GM23338 (cell line): ENCODE results near the gene NID1. TPM values are rescaled to one million over a fixed set of nuclear protein-coding genes. Genes with fewer than 3 reads are reported as not detected.

Source experiments
- ATAC-seq: fragments of 200-7000 bp; cut with Tn5 transposase; 3 replicates; pipeline ENCODE4 v1.9.1; 2020
- DNase-seq: peaks from one replicate; pipeline ENCODE4 v3.0.0-alpha.2; 2015; ENCODE audit warnings: low spot score
- H2AFZ ChIP-seq: fragments of 200-600 bp; sonication (generic); 2 replicates; pipeline ENCODE4 v1.8.0; 2016; ENCODE audit warnings: antibody characterized with exemption, mild to moderate bottlenecking, moderate library complexity
- H3F3A ChIP-seq: fragments of 200-600 bp; sonication (generic); replicated peaks from 2 replicates; pipeline ENCODE4 v1.8.0; 2017; ENCODE audit warnings: antibody characterized with exemption, mixed run types, low read depth
- H3K27ac ChIP-seq: fragments of 200-600 bp; sonication (generic); 2 replicates; pipeline ENCODE4 v1.6.1; 2016; ENCODE audit warnings: low read depth
- H3K27me3 ChIP-seq: fragments of 200-600 bp; sonication (generic); 2 replicates; pipeline ENCODE4 v1.8.0; 2016; ENCODE audit warnings: mild to moderate bottlenecking, mixed run types, moderate library complexity; ENCODE audit not compliant: insufficient read depth
- H3K36me3 ChIP-seq: fragments of 200-600 bp; sonication (generic); 2 replicates; pipeline ENCODE4 v1.8.0; 2016; ENCODE audit warnings: mild to moderate bottlenecking; ENCODE audit not compliant: insufficient read depth
- H3K4me1 ChIP-seq: fragments of 200-600 bp; sonication (generic); 2 replicates; pipeline ENCODE4 v1.8.0; 2016; ENCODE audit warnings: mild to moderate bottlenecking, moderate library complexity; ENCODE audit not compliant: insufficient read depth
- H3K4me2 ChIP-seq: fragments of 200-600 bp; sonication (generic); 2 replicates; pipeline ENCODE4 v1.7.1; 2017; ENCODE audit warnings: mixed run types
- H3K4me3 ChIP-seq: fragments of 200-600 bp; sonication (generic); 2 replicates; pipeline ENCODE4 v1.6.1; 2016; ENCODE audit warnings: mixed run types
- H3K79me2 ChIP-seq: fragments of 200-600 bp; sonication (generic); replicated peaks from 2 replicates; pipeline ENCODE4 v1.8.0; 2017; ENCODE audit warnings: mild to moderate bottlenecking; ENCODE audit not compliant: insufficient read depth
- H3K9me2 ChIP-seq: fragments of 200-600 bp; sonication (generic); 2 replicates; pipeline ENCODE4 v1.8.0; 2017; ENCODE audit not compliant: insufficient read depth
- H4K20me1 ChIP-seq: fragments of 200-600 bp; sonication (generic); replicated peaks from 2 replicates; pipeline ENCODE4 v1.8.0; 2017; ENCODE audit warnings: mild to moderate bottlenecking; ENCODE audit not compliant: insufficient read depth
- H3K27ac Mint-ChIP-seq: 2 replicates; pipeline ENCODE4 v1.8.0; 2020; ENCODE audit warnings: inconsistent platforms, mild to moderate bottlenecking, moderate library complexity, mixed read lengths
- H3K27me3 Mint-ChIP-seq: 3 replicates; pipeline ENCODE4 v1.8.0; 2022; ENCODE audit warnings: low read depth, mild to moderate bottlenecking, moderate library complexity, mixed read lengths, inconsistent platforms; ENCODE audit not compliant: insufficient read depth, poor library complexity
- H3K36me3 Mint-ChIP-seq: 3 replicates; pipeline ENCODE4 v1.8.0; 2021; ENCODE audit warnings: low read depth, mild to moderate bottlenecking, inconsistent platforms, moderate library complexity, mixed read lengths
- H3K4me1 Mint-ChIP-seq: 3 replicates; pipeline ENCODE4 v1.8.0; 2020; ENCODE audit warnings: mild to moderate bottlenecking, inconsistent platforms, mixed read lengths
- H3K4me3 Mint-ChIP-seq: 3 replicates; pipeline ENCODE4 v1.8.0; 2021; ENCODE audit warnings: moderate library complexity, mild to moderate bottlenecking, inconsistent platforms, mixed read lengths
- H3K9me3 Mint-ChIP-seq: 3 replicates; pipeline ENCODE4 v1.8.0; 2020; ENCODE audit warnings: moderate library complexity, mild to moderate bottlenecking, inconsistent platforms, mixed read lengths
- CREB1 ChIP-seq: fragments of 250-450 bp; sonication (Bioruptor Pico); IDR thresholded peaks from 2 replicates; pipeline ENCODE4 v1.5.0; 2020; ENCODE audit warnings: low read depth, mild to moderate bottlenecking, moderate library complexity
- EZH2 ChIP-seq: fragments of 200-600 bp; sonication (generic); IDR thresholded peaks from one replicate; pipeline ENCODE4 v1.8.0; 2017; ENCODE audit warnings: antibody characterized with exemption, mild to moderate bottlenecking, low read depth; ENCODE audit not compliant: unreplicated experiment
- EZH2phosphoT487 ChIP-seq: fragments of 200-600 bp; sonication (generic); IDR thresholded peaks from one replicate; pipeline ENCODE4 v1.8.1; 2018; ENCODE audit warnings: antibody characterized with exemption; ENCODE audit not compliant: unreplicated experiment
- JUNB ChIP-seq: IDR thresholded peaks from one replicate; pipeline ENCODE4 v1.6.1; 2016; ENCODE audit warnings: antibody characterized with exemption; ENCODE audit not compliant: unreplicated experiment
- NANOG ChIP-seq: IDR thresholded peaks from 2 replicates; pipeline ENCODE4 v1.6.1; 2016; ENCODE audit warnings: antibody characterized with exemption, borderline replicate concordance
- POLR2AphosphoS5 ChIP-seq: IDR thresholded peaks from 2 replicates; pipeline ENCODE4 v1.6.1; 2016; ENCODE audit warnings: antibody characterized with exemption, low read depth
- REST ChIP-seq: IDR thresholded peaks from one replicate; pipeline ENCODE4 v1.6.1; 2018; ENCODE audit warnings: antibody characterized with exemption; ENCODE audit not compliant: unreplicated experiment
- STAT1 ChIP-seq: IDR thresholded peaks from one replicate; pipeline ENCODE4 v1.6.1; 2016; ENCODE audit warnings: antibody characterized with exemption; ENCODE audit not compliant: unreplicated experiment
- ZNF114 ChIP-seq: fragments of 250-450 bp; sonication (Bioruptor Pico); IDR thresholded peaks from 2 replicates; pipeline ENCODE4 v1.5.0; 2020; ENCODE audit warnings: mild to moderate bottlenecking, moderate library complexity
- ZNF331 ChIP-seq: fragments of 250-450 bp; sonication (Bioruptor Pico); IDR thresholded peaks from 2 replicates; pipeline ENCODE4 v1.5.0; 2020; ENCODE audit warnings: low read depth, mild to moderate bottlenecking, moderate library complexity
- polyA plus RNA-seq: library from polyadenylated mRNA; unstranded; fragments of >200 nt; fragmentation: Nextera tagmentation; extraction: Ambion mirVana; gene quantifications from 2 replicates; pipeline ENCODE4 v1.2.1, GENCODE V29; 2016
- total RNA-seq: library from RNA; depleted of rRNA; stranded (reverse); fragments of >200 nt; shearing (Covaris generic); gene quantifications from 2 replicates; pipeline ENCODE4 v1.2.3, GENCODE V29; 2014
- TF ChIP-seq, protein P1 (sequence below), 2 experiments: fragments of 200-600 bp in 1 of 2; sonication (generic) in 1 of 2; conservative IDR thresholded peaks; 2 replicates each; pipeline versions ENCODE4 v1.5.1 to v1.6.1; 2016 to 2017; ENCODE audit warnings: antibody characterized with exemption in 2 of 2, low read depth in 2 of 2, mild to moderate bottlenecking in 2 of 2, moderate library complexity in 1 of 2

NID1 gene
- total and polyA plus RNA-seq, 2 experiments from 2014 or later, result 7.1 to 32.5 TPM

DNA sequence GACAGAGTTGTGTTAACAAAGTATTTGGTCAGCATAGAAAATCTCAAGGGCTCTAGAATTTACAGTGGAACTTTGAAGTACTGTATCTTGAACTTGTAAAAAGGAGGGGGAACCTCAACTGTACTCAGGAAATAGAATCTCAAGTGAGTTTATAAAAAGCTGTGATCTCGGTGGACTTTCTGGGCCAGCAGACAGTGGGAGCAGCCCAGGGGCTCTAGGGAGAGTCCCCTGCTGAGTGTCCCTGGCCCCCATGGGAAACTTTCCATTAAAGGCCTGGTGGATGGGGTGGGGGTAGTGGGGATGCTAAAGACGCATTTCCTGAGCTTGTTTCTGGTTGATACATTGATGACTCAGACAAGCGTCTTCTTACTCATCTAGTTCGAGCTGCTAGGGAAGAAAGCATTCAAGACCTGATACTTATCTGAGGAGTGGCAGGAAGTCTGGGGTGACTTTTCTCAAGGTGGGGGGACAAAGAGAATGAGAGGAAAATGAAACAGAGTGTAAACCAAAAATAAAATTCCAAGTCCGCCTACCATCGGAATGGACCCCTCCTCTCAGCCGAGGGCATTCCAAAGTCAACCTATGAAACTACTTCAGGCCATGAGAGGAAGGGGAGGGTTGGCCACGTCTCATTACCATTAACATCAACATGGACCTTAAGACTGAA is 65.5 kb downstream of the NID1 start:
- H3K27me3 Mint-ChIP-seq, result peaks cover 3% of the 10 kb centered on the region
- DNase-seq, result no peak
- H3K27me3 ChIP-seq, result no peaks in the 10 kb centered on the region
- H3K4me1 Mint-ChIP-seq, result peaks cover 23% of the 10 kb centered on the region
- TF ChIP-seq REST (no peak), NANOG (no peak), ZNF331 (CRISPR knock-in tag) (no peak), ZNF114 (CRISPR knock-in tag) (no peak), EZH2 (no peak), CREB1 (no peak), STAT1 (no peak), JUNB (no peak), POLR2AphosphoS5 (no peak), EZH2phosphoT487 (no peak)
- TF ChIP-seq, protein P1, sequence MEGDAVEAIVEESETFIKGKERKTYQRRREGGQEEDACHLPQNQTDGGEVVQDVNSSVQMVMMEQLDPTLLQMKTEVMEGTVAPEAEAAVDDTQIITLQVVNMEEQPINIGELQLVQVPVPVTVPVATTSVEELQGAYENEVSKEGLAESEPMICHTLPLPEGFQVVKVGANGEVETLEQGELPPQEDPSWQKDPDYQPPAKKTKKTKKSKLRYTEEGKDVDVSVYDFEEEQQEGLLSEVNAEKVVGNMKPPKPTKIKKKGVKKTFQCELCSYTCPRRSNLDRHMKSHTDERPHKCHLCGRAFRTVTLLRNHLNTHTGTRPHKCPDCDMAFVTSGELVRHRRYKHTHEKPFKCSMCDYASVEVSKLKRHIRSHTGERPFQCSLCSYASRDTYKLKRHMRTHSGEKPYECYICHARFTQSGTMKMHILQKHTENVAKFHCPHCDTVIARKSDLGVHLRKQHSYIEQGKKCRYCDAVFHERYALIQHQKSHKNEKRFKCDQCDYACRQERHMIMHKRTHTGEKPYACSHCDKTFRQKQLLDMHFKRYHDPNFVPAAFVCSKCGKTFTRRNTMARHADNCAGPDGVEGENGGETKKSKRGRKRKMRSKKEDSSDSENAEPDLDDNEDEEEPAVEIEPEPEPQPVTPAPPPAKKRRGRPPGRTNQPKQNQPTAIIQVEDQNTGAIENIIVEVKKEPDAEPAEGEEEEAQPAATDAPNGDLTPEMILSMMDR (conservative IDR thresholded peaks at IDR 0.05; ENCODE audit: low read depth in 2 of 2), result no peak
- no peaks in the 10 kb centered on the region for H3F3A ChIP-seq
- H3K4me1 ChIP-seq, result no peaks in the 10 kb centered on the region
- no peak overlapping the region for H3K27ac Mint-ChIP-seq
- no peak overlapping the region for H3K4me2 ChIP-seq
- no peak for ATAC-seq
- no peaks in the 10 kb centered on the region for H4K20me1 ChIP-seq
- H3K9me3 Mint-ChIP-seq, result no peaks in the 10 kb centered on the region
- H3K36me3 Mint-ChIP-seq, result 0 out of 3 replicates have a peak, but pooled peaks cover 4% of the 10 kb centered on the region
- no peak overlapping the region for H3K27ac ChIP-seq
- H3K36me3 ChIP-seq, result no peaks in the 10 kb centered on the region
- no peak overlapping the region for H3K4me3 ChIP-seq
- H3K79me2 ChIP-seq, result no peaks in the 10 kb centered on the region
- no peaks in the 10 kb centered on the region for H3K9me2 ChIP-seq
- no peak overlapping the region for H2AFZ ChIP-seq
- no peak overlapping the region for H3K4me3 Mint-ChIP-seq
